Panc1 (cell line): ENCODE data around the gene DGKG. TPM values are rescaled to one million over a fixed set of nuclear protein-coding genes. Genes with fewer than 3 reads are reported as not detected.

ENCODE experiments used
- ATAC-seq: fragments of 200-7000 bp; cut with Tn5 transposase; 2 replicates; pipeline ENCODE4 v1.9.1; 2020; ENCODE audit warnings: mild to moderate bottlenecking, moderate library complexity
- BruUV-seq: library from RNA; stranded (reverse); fragments of 400-500 nt; replicated peaks from 2 replicates; lab custom pipeline; 2021; lab: Mats Ljungman, UMichigan
- CTCF ChIA-PET: fragments of 300-600 bp; sonication (Branson Sonifier 250); formaldehyde crosslinking; loops from one replicate; lab custom pipeline; 2022; ENCODE audit warnings: antibody characterized with exemption; lab: Charles Lee
- POLR2A ChIA-PET: fragments of 300-600 bp; sonication (Branson Sonifier 250); formaldehyde crosslinking; loops from one replicate; lab custom pipeline; 2022; ENCODE audit warnings: antibody characterized with exemption; lab: Charles Lee
- DNase-seq: peaks from one replicate; pipeline ENCODE4 v3.0.0-alpha.2; 2010; ENCODE audit warnings: low read depth, low spot score
- H3K27ac ChIP-seq: 2 replicates; pipeline ENCODE4 v1.5.1; 2011; ENCODE audit warnings: mild to moderate bottlenecking, low read length, inconsistent platforms
- H3K27me3 ChIP-seq: fragments of 200-500 bp; sonication (Bioruptor generic); 2 replicates; pipeline ENCODE4 v1.6.0; 2014; ENCODE audit warnings: low read length, inconsistent platforms; ENCODE audit not compliant: control insufficient read depth, insufficient read depth
- H3K36me3 ChIP-seq: fragments of 200-500 bp; sonication (Bioruptor generic); 2 replicates; pipeline ENCODE4 v1.5.1; 2014; ENCODE audit warnings: inconsistent platforms, mild to moderate bottlenecking, low read length, moderate library complexity; ENCODE audit not compliant: control insufficient read depth, insufficient read depth
- H3K4me1 ChIP-seq: 2 replicates; pipeline ENCODE4 v1.5.1; 2011; ENCODE audit warnings: inconsistent platforms, mild to moderate bottlenecking, low read length, moderate library complexity; ENCODE audit not compliant: control insufficient read depth, insufficient read depth
- H3K4me3 ChIP-seq, 2 experiments: 2 replicates each; pipeline ENCODE4 v1.5.1; 2011 to 2012; ENCODE audit warnings: low read depth in 2 of 2, low read length in 2 of 2, mild to moderate bottlenecking in 2 of 2, inconsistent platforms in 1 of 2, moderate library complexity in 1 of 2
- H3K9me3 ChIP-seq: fragments of 200-500 bp; sonication (Bioruptor generic); 2 replicates; pipeline ENCODE4 v1.5.1; 2014; ENCODE audit warnings: low read depth, mild to moderate bottlenecking, inconsistent platforms, low read length, moderate library complexity; ENCODE audit not compliant: control insufficient read depth, insufficient read depth
- POLR2AphosphoS5 ChIP-seq: IDR thresholded peaks from 2 replicates; pipeline ENCODE4 v1.6.1; 2012; ENCODE audit warnings: mild to moderate bottlenecking, low read depth, low read length, moderate library complexity
- SIN3A ChIP-seq: IDR thresholded peaks from 2 replicates; pipeline ENCODE4 v1.6.1; 2012; ENCODE audit warnings: low read depth, mild to moderate bottlenecking, low read length, moderate library complexity, borderline replicate concordance; ENCODE audit not compliant: insufficient read depth
- TCF7L2 ChIP-seq: IDR thresholded peaks from 2 replicates; pipeline ENCODE4 v1.6.1; 2011; ENCODE audit warnings: mild to moderate bottlenecking, low read depth, low read length, inconsistent platforms
- in situ Hi-C: cut with HindIII; loops from 2 replicates; pipeline ENCODE4 v1.10.0; 2016; ENCODE audit warnings: low sequenced_read_pairs, low pct_unique_long_range_greater_than_20kb
- intact Hi-C: fragments of 100-400 bp; cut with micrococcal nuclease; formaldehyde crosslinking; loops from one replicate; pipeline ENCODE4 v1.10.0; 2022; ENCODE audit not compliant: unreplicated experiment
- total RNA-seq: library from RNA; stranded (reverse); gene quantifications from one replicate; pipeline ENCODE4 v1.2.1, GENCODE V29; 2021; ENCODE audit not compliant: unreplicated experiment
- TF ChIP-seq, protein P1 (sequence below), 2 experiments: IDR thresholded peaks; 2 replicates each; pipeline ENCODE4 v1.6.1; 2011 to 2012; ENCODE audit warnings: low read depth in 2 of 2, control low read depth in 1 of 2, low read length in 1 of 2, mild to moderate bottlenecking in 1 of 2, moderate library complexity in 1 of 2; ENCODE audit not compliant: insufficient read depth in 1 of 2
- TF ChIP-seq, protein P2 (sequence below): fragments of 450-650 bp; IDR thresholded peaks from 2 replicates; pipeline ENCODE4 v1.5.1; 2017; ENCODE audit warnings: mild to moderate bottlenecking

The DGKG gene
- total RNA-seq, 1 experiment from 2014 or later = 0.46 TPM

DNA sequence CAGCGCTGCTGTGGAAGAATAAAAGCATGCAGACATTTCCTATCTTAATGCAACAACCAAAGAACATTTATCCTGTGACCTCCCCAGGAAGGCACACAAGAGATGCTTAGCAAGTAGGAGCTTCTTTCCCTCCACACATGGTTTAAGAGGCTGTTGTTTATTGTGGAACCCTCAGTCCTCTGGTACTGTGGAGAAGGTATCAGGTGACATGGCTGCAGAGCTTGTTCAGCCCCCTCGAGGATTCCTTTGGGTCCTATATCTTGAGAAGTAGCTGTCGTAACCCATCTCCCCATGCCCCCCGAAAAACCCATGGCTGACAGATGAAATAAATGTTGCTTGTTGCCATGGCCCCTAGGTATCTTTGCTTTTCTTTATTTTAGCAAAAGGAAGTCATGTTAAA is 232.8 kb downstream of the DGKG start:
- no peaks in the 10 kb centered on the region for H3K9me3 ChIP-seq
- H3K36me3 ChIP-seq = no peaks in the 10 kb centered on the region
- DNase-seq = no peak
- H3K27me3 ChIP-seq = no peaks in the 10 kb centered on the region
- H3K4me3 ChIP-seq = no peak overlapping the region
- intact Hi-C loops (no loop called here), in situ Hi-C loops (no loop called here)
- TF ChIP-seq POLR2AphosphoS5 (no peak), SIN3A (no peak), TCF7L2 (no peak)
- TF ChIP-seq, protein P1, sequence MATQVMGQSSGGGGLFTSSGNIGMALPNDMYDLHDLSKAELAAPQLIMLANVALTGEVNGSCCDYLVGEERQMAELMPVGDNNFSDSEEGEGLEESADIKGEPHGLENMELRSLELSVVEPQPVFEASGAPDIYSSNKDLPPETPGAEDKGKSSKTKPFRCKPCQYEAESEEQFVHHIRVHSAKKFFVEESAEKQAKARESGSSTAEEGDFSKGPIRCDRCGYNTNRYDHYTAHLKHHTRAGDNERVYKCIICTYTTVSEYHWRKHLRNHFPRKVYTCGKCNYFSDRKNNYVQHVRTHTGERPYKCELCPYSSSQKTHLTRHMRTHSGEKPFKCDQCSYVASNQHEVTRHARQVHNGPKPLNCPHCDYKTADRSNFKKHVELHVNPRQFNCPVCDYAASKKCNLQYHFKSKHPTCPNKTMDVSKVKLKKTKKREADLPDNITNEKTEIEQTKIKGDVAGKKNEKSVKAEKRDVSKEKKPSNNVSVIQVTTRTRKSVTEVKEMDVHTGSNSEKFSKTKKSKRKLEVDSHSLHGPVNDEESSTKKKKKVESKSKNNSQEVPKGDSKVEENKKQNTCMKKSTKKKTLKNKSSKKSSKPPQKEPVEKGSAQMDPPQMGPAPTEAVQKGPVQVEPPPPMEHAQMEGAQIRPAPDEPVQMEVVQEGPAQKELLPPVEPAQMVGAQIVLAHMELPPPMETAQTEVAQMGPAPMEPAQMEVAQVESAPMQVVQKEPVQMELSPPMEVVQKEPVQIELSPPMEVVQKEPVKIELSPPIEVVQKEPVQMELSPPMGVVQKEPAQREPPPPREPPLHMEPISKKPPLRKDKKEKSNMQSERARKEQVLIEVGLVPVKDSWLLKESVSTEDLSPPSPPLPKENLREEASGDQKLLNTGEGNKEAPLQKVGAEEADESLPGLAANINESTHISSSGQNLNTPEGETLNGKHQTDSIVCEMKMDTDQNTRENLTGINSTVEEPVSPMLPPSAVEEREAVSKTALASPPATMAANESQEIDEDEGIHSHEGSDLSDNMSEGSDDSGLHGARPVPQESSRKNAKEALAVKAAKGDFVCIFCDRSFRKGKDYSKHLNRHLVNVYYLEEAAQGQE (IDR thresholded peaks at IDR 0.05; ENCODE audit: insufficient read depth in 1 of 2, low read depth in 2 of 2, low read length in 1 of 2) = no peak
- TF ChIP-seq, protein P2, sequence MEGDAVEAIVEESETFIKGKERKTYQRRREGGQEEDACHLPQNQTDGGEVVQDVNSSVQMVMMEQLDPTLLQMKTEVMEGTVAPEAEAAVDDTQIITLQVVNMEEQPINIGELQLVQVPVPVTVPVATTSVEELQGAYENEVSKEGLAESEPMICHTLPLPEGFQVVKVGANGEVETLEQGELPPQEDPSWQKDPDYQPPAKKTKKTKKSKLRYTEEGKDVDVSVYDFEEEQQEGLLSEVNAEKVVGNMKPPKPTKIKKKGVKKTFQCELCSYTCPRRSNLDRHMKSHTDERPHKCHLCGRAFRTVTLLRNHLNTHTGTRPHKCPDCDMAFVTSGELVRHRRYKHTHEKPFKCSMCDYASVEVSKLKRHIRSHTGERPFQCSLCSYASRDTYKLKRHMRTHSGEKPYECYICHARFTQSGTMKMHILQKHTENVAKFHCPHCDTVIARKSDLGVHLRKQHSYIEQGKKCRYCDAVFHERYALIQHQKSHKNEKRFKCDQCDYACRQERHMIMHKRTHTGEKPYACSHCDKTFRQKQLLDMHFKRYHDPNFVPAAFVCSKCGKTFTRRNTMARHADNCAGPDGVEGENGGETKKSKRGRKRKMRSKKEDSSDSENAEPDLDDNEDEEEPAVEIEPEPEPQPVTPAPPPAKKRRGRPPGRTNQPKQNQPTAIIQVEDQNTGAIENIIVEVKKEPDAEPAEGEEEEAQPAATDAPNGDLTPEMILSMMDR = no peak
- H3K4me1 ChIP-seq = no peaks in the 10 kb centered on the region
- ChIA-PET POLR2A (interaction anchor here (0.7 kb wide), 1 partner anchor 47 kb away, joined by 7 read pairs; no protein-coding TSS in a partner anchor), CTCF (interaction anchor here (0.7 kb wide), 1 partner anchor 1660 kb away, joined by 6 read pairs; no protein-coding TSS in a partner anchor)
- no TSS peak for BruUV-seq
- H3K27ac ChIP-seq = no peak overlapping the region
- ATAC-seq = no peak

DNA sequence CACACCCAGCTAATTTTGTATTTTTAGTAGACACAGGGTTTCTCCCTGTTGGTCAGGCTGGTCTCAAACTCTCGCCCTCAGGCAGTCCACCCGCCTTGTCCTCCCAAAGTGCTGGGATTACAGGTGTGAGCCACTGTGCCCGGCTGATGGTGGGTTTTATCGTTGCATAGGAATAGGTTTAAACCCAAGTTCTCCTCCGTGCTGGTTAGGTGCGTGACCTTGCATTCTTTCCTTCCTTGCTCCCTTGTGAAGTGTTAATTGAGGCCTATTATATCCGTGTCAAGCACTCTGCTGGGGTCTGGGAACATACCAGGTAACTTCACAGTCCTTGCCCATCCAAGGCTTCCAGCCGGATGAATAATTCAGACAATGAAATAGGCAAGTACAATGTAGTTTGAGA is 233.9 kb downstream of the DGKG start:
- H3K27ac ChIP-seq = no peak overlapping the region
- H3K4me3 ChIP-seq = no peak overlapping the region
- in situ Hi-C loops = no loop called here
- TF ChIP-seq, protein P2 = no peak
- TF ChIP-seq POLR2AphosphoS5 (no peak), SIN3A (no peak), TCF7L2 (no peak)
- TF ChIP-seq, protein P1 (IDR thresholded peaks at IDR 0.05; ENCODE audit: insufficient read depth in 1 of 2, low read depth in 2 of 2, low read length in 1 of 2) = no peak
- no TSS peak for BruUV-seq
- H3K4me1 ChIP-seq = no peaks in the 10 kb centered on the region
- no peaks in the 10 kb centered on the region for H3K27me3 ChIP-seq
- ChIA-PET CTCF (no interaction called here), POLR2A (no interaction called here)
- intact Hi-C loops = no loop called here
- DNase-seq (no peak), ATAC-seq (no peak)
- no peaks in the 10 kb centered on the region for H3K36me3 ChIP-seq
- H3K9me3 ChIP-seq = no peaks in the 10 kb centered on the region
